Measurements from ENCODE around the gene POR. TPM values are rescaled to one million over a fixed set of nuclear protein-coding genes. Genes with fewer than 3 reads are reported as not detected.

The POR gene
- polyA plus RNA-seq, 1 donor, result 30.7 TPM

- DNase-seq (ENCODE audit: low read depth), result no peak
Observed at GRCh38 chr7:75916259-75916658, 1.3 kb downstream of the POR start.

- no peak for DNase-seq (ENCODE audit: low read depth)
Observed at GRCh38 chr7:75916685-75917634, 2.0 kb downstream of the POR start.

- DNase-seq (ENCODE audit: low read depth), result no peak
Observed at GRCh38 chr7:75920431-75921161, 5.6 kb downstream of the POR start.

- DNase-seq (ENCODE audit: low read depth), result no peak
Observed at GRCh38 chr7:75921479-75921878, 6.5 kb downstream of the POR start.

- DNase-seq (ENCODE audit: low read depth), result no peak
Observed at GRCh38 chr7:75922966-75923603, 8.1 kb downstream of the POR start.

- DNase-seq (ENCODE audit: low read depth), result no peak
Observed at GRCh38 chr7:75924256-75924655, 9.3 kb downstream of the POR start.

GRCh38 chr7:75924889-75925288 is 9.9 kb downstream of the POR start:
- no peak for DNase-seq (ENCODE audit: low read depth)

- no peak for DNase-seq (ENCODE audit: low read depth)
Observed at GRCh38 chr7:75925717-75926435, 10.9 kb downstream of the POR start.

- no peak for DNase-seq (ENCODE audit: low read depth)
Observed at GRCh38 chr7:75928568-75928914, 13.6 kb downstream of the POR start.

- DNase-seq (ENCODE audit: low read depth), result no peak
Observed at GRCh38 chr7:75931680-75932079, 16.7 kb downstream of the POR start.

GRCh38 chr7:75937958-75938786 is 23.2 kb downstream of the POR start:
- no peak for DNase-seq (ENCODE audit: low read depth)

GRCh38 chr7:75938921-75939320 is 24.0 kb downstream of the POR start:
- no peak for DNase-seq (ENCODE audit: low read depth)

GRCh38 chr7:75943864-75944263 is 28.9 kb downstream of the POR start:
- no peak for DNase-seq (ENCODE audit: low read depth)

GRCh38 chr7:75944507-75944906 is 29.6 kb downstream of the POR start:
- DNase-seq (ENCODE audit: low read depth), result no peak

GRCh38 chr7:75945297-75946168 is 30.6 kb downstream of the POR start:
- no peak for DNase-seq (ENCODE audit: low read depth)

GRCh38 chr7:75946207-75946855 is 31.4 kb downstream of the POR start:
- DNase-seq (ENCODE audit: low read depth), result no peak

GRCh38 chr7:75948179-75948578 is 33.2 kb downstream of the POR start:
- DNase-seq (ENCODE audit: low read depth), result no peak

GRCh38 chr7:75950111-75950681 is 35.2 kb downstream of the POR start:
- no peak for DNase-seq (ENCODE audit: low read depth)

- no peak for DNase-seq (ENCODE audit: low read depth)
Observed at GRCh38 chr7:75951506-75951905, 36.6 kb downstream of the POR start.

Data from forelimb muscle (tissue), 1 donor.